ENCODE results near the gene FAM20C.

DNA sequence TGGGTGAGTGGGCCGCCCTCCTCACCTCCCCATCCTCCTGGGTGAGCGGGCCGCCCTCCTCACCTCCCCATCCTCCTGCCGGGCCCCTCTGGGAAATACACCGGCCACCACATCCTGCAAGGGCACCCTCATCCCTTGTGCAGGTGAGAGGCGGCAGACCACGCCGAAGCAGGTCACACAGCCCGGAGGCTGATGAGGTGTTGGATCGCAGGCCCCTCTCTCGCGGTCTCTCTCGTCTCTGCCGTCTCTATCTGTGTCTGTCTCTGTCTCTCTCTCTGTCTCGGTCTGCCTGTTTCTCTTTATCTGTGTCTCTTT, 66.8 kb downstream of the FAM20C start:
- TF ChIP-seq, protein P1, sequence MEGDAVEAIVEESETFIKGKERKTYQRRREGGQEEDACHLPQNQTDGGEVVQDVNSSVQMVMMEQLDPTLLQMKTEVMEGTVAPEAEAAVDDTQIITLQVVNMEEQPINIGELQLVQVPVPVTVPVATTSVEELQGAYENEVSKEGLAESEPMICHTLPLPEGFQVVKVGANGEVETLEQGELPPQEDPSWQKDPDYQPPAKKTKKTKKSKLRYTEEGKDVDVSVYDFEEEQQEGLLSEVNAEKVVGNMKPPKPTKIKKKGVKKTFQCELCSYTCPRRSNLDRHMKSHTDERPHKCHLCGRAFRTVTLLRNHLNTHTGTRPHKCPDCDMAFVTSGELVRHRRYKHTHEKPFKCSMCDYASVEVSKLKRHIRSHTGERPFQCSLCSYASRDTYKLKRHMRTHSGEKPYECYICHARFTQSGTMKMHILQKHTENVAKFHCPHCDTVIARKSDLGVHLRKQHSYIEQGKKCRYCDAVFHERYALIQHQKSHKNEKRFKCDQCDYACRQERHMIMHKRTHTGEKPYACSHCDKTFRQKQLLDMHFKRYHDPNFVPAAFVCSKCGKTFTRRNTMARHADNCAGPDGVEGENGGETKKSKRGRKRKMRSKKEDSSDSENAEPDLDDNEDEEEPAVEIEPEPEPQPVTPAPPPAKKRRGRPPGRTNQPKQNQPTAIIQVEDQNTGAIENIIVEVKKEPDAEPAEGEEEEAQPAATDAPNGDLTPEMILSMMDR (IDR thresholded peaks at IDR 0.05): no peak
- TF ChIP-seq, protein P2, sequence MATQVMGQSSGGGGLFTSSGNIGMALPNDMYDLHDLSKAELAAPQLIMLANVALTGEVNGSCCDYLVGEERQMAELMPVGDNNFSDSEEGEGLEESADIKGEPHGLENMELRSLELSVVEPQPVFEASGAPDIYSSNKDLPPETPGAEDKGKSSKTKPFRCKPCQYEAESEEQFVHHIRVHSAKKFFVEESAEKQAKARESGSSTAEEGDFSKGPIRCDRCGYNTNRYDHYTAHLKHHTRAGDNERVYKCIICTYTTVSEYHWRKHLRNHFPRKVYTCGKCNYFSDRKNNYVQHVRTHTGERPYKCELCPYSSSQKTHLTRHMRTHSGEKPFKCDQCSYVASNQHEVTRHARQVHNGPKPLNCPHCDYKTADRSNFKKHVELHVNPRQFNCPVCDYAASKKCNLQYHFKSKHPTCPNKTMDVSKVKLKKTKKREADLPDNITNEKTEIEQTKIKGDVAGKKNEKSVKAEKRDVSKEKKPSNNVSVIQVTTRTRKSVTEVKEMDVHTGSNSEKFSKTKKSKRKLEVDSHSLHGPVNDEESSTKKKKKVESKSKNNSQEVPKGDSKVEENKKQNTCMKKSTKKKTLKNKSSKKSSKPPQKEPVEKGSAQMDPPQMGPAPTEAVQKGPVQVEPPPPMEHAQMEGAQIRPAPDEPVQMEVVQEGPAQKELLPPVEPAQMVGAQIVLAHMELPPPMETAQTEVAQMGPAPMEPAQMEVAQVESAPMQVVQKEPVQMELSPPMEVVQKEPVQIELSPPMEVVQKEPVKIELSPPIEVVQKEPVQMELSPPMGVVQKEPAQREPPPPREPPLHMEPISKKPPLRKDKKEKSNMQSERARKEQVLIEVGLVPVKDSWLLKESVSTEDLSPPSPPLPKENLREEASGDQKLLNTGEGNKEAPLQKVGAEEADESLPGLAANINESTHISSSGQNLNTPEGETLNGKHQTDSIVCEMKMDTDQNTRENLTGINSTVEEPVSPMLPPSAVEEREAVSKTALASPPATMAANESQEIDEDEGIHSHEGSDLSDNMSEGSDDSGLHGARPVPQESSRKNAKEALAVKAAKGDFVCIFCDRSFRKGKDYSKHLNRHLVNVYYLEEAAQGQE (IDR thresholded peaks at IDR 0.05; ENCODE audit: insufficient read depth in 1 of 2, low read depth in 2 of 2, low read length in 1 of 2): no peak
- no peak for TF ChIP-seq POLR2AphosphoS5 (IDR thresholded peaks at IDR 0.05; ENCODE audit: low read depth, low read length)
- no peak for TF ChIP-seq SIN3A (IDR thresholded peaks at IDR 0.05; ENCODE audit: borderline replicate concordance, insufficient read depth, low read depth, low read length)

Data from Panc1 (cell line).